ENCODE measurements around the gene ZNF423.

DNA sequence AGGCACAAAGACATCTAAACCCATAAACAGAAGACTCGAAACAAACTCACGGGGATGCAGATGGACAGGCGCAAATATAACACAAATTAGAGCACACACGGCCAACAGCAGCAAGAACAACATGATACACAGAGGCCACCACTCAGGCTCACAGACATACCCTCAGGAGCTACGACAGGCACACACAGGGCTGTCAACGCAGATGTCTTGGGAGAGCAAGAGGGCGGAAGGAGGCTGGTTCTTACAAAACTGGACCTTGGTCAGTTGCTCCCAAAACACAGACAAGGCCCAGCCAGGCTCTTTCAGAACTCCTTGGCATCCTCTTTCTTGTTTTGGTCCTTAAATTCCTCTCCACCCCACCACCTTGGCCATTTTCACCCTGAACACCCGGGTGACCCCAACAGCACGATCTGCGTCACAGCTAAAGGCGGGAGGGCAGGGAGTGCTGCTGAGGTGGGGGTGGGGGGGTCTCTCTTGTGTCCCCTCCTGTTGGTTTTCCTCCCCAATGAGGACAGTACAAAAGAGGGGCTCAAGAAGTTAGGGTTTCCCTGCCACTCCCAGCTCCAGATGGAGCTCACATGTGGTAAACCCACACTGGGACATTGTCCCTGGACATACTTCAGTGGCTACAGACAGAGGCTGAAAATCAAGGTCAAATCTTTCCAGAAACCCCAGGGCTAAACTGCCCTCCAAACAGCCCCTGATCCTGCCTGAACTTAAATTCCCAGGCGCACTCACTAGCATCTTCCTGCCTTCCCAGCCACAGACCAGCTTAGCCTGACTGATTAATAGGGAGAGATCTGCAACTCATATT lies 261.0 kb downstream of the ZNF423 start:
- no peak for TF ChIP-seq EZH2 (IDR thresholded peaks at IDR 0.05; ENCODE audit: borderline replicate concordance, low read length)
- no peak for TF ChIP-seq CTCF (IDR thresholded peaks at IDR 0.05; ENCODE audit: low read length)
